Activated CD8-positive, alpha-beta T cell treated with anti-CD3 and anti-CD28 coated beads for 36 hours (primary cell): ENCODE data around the gene DPAGT1. TPM values are rescaled to one million over a fixed set of nuclear protein-coding genes. Genes with fewer than 3 reads are reported as not detected.
A peak's percentile ranks its signal among the peaks of the same experiment; 100 is the strongest.
"Not testable (repeated sequence)": the region's sequence is repeated elsewhere in the genome, so short reads cannot be mapped to it uniquely, and the experiment has no call there.

ENCODE experiments used
- ATAC-seq: fragments of 200-7000 bp; cut with Tn5 transposase; one replicate; pipeline ENCODE4 v1.10.0; 2021; ENCODE audit warnings: mild to moderate bottlenecking, moderate library complexity
- CTCF ChIA-PET: fragments of 350-600 bp; sonication (Branson Sonifier 250); formaldehyde crosslinking; loops from one replicate; lab custom pipeline; 2021; ENCODE audit warnings: antibody characterized with exemption; lab: Charles Lee
- POLR2A ChIA-PET: fragments of 350-600 bp; sonication (Branson Sonifier 250); formaldehyde crosslinking; loops from one replicate; lab custom pipeline; 2021; ENCODE audit warnings: antibody characterized with exemption; lab: Charles Lee
- DNase-seq: peaks from one replicate; pipeline ENCODE4 v3.0.0-alpha.2; 2020
- H3K27ac Mint-ChIP-seq: one replicate; pipeline ENCODE4 v1.8.0; 2021; ENCODE audit warnings: mild to moderate bottlenecking, mixed read lengths
- H3K27me3 Mint-ChIP-seq: one replicate; pipeline ENCODE4 v1.8.0; 2021; ENCODE audit warnings: mixed read lengths
- H3K36me3 Mint-ChIP-seq: one replicate; pipeline ENCODE4 v1.8.0; 2021; ENCODE audit warnings: low read depth, mixed read lengths
- H3K4me1 Mint-ChIP-seq: one replicate; pipeline ENCODE4 v1.8.0; 2021; ENCODE audit warnings: low read depth, mixed read lengths
- H3K4me3 Mint-ChIP-seq: one replicate; pipeline ENCODE4 v1.8.0; 2021; ENCODE audit warnings: mild to moderate bottlenecking, moderate library complexity, mixed read lengths
- H3K9me3 Mint-ChIP-seq: one replicate; pipeline ENCODE4 v1.8.0; 2021; ENCODE audit warnings: mixed read lengths
- CTCF ChIP-seq: fragments of 200-600 bp; IDR thresholded peaks from one replicate; pipeline ENCODE4 v1.8.0; 2022; ENCODE audit warnings: antibody characterized with exemption, mild to moderate bottlenecking
- intact Hi-C: fragments of 100-400 bp; cut with micrococcal nuclease; formaldehyde crosslinking; loops from one replicate; pipeline ENCODE4 v1.10.0; 2022
- total RNA-seq, 2 experiments: library from RNA; stranded (reverse); gene quantifications; one replicate each; pipeline ENCODE4 v1.2.3, GENCODE V29; 2021

The DPAGT1 gene
- total RNA-seq, 2 experiments from 2014 or later: 51.1 to 52.2 TPM

DNA sequence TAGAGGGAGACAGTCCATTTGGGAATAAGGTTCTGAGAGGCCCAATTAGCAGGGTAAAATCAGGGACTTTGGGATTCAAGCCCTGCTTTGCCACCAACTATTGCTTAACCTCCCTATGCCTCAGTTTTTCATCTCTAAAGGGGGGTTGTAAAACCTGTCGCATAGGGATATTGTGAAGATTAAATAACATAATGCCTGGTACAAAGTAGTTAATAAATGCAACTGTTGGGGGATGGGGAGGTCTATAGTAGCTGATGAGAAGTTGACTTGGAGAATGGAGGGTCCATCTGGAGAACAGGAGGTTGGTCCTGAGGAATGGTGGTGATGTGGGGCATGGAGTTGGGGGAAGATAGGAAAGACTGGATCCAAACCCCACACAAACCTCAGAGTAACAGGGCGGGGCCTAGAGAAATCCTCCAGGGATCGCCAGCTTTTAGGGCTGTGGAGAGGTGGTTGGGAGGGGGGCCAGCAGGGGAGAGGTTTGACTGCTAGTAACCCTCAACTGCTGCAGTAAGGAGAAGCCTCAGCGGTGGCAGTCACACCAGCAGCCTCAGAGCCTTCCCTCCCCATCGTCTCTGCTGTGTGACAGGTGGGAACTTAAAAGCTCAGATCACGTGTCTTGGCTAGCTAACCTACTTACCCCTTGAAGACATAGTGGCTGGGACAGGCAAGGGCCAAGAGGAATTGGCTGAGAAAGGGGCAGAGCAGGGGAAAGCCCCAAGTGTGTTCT, 46.1 kb upstream of the DPAGT1 start:
- TF ChIP-seq CTCF: no peak
- ChIA-PET CTCF (interaction anchor here (1.1 to 1.5 kb wide), 3 partner anchors 22 to 176 kb away, joined by 3 to 7 read pairs (median 3); partner anchors contain the start of genes NLRX1 and VPS11), POLR2A (interaction anchor here (0.6 to 0.7 kb wide), 2 partner anchors 30 to 63 kb away, joined by 3 read pairs; partner anchors contain the start of gene HMBS)
- no peaks in the 10 kb centered on the region for H3K36me3 Mint-ChIP-seq
- peak; percentile 16 for DNase-seq
- intact Hi-C loops: no loop called here
- peaks cover 12% of the 10 kb centered on the region for H3K4me1 Mint-ChIP-seq
- no peak overlapping the region for H3K27ac Mint-ChIP-seq
- no peaks in the 10 kb centered on the region for H3K9me3 Mint-ChIP-seq
- H3K27me3 Mint-ChIP-seq: peaks cover 27% of the 10 kb centered on the region
- peak; percentile 25 for ATAC-seq
- H3K4me3 Mint-ChIP-seq: peak overlapping the region; percentile 14

DNA sequence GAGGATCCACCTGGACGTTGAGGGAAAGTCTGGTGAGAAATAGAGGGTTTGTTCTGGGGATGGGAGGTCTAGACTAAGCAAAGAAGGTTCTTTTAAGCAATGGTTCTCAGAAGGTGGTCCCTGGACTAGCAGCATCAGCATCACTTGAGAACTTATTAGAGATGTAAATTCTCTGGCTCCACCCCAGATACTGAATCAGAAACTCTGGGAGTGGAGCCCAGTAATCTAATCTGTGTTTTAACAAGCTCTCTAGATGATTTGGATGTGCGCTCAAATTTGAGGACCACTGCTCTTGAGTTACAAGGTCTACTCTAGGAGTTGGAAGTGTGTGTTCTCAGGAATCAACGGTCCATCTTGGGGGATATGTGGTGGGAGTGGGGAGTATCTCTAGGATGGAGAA, 43.9 kb upstream of the DPAGT1 start:
- H3K36me3 Mint-ChIP-seq: no peaks in the 10 kb centered on the region
- H3K4me1 Mint-ChIP-seq: peaks cover 12% of the 10 kb centered on the region
- ChIA-PET POLR2A (interaction anchor here (0.6 kb wide), 1 partner anchor 87 kb away, joined by 3 read pairs; no protein-coding TSS in a partner anchor), CTCF (interaction anchor here (0.8 to 1.4 kb wide), 4 partner anchors 21 to 176 kb away, joined by 3 to 5 read pairs (median 3); no protein-coding TSS in a partner anchor)
- intact Hi-C loops: no loop called here
- ATAC-seq: no peak
- no peaks in the 10 kb centered on the region for H3K9me3 Mint-ChIP-seq
- no peak for DNase-seq
- H3K27me3 Mint-ChIP-seq: peaks cover 27% of the 10 kb centered on the region
- H3K4me3 Mint-ChIP-seq: no peak overlapping the region
- H3K27ac Mint-ChIP-seq: no peak overlapping the region
- TF ChIP-seq CTCF: no peak

GRCh38 chr11:119144825-119145486, 43.3 kb upstream of the DPAGT1 start:
- TF ChIP-seq CTCF: peak; percentile 45
- ChIA-PET CTCF (interaction anchor here (0.8 to 1.4 kb wide), 3 partner anchors 52 to 176 kb away, joined by 3 to 5 read pairs (median 3); no protein-coding TSS in a partner anchor), POLR2A (interaction anchor here (0.7 kb wide), 1 partner anchor 51 kb away, joined by 3 read pairs; no protein-coding TSS in a partner anchor)
- H3K4me1 Mint-ChIP-seq: peaks cover 12% of the 10 kb centered on the region
- no peaks in the 10 kb centered on the region for H3K36me3 Mint-ChIP-seq
- intact Hi-C loops: no loop called here
- H3K27me3 Mint-ChIP-seq: peaks cover 25% of the 10 kb centered on the region
- peak; percentile 71 for ATAC-seq
- DNase-seq: peak; percentile 60
- no peak overlapping the region for H3K27ac Mint-ChIP-seq
- no peak overlapping the region for H3K4me3 Mint-ChIP-seq
- H3K9me3 Mint-ChIP-seq: no peaks in the 10 kb centered on the region

DNA sequence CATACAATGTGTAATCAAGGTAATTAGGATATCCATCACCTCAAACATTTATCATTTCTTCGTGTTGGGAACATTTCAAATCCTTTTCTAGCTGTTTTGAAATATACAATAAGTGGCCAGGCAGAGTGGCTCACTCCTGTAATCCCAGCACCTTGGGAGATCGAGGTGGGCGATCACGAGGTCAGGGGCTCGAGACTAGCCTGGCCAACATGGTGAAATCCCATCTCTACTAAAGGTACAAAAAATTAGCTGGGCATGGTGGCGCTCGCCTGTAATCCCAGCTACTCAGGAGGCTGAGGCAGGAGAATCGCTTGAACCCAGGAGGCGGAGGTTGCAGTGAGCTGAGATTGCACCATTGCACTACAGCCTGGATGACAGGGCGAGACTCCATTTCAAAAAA, 37.6 kb upstream of the DPAGT1 start:
- H3K27ac Mint-ChIP-seq, ATAC-seq, H3K4me1 Mint-ChIP-seq, intact Hi-C loops, H3K36me3 Mint-ChIP-seq, DNase-seq, H3K27me3 Mint-ChIP-seq, H3K4me3 Mint-ChIP-seq, H3K9me3 Mint-ChIP-seq: not testable (repeated sequence)
- ChIA-PET POLR2A (interaction anchor here (0.7 kb wide), 1 partner anchor 199 kb away, joined by 3 read pairs; no protein-coding TSS in a partner anchor), CTCF (interaction anchor here (0.8 to 1.7 kb wide), 6 partner anchors 12 to 185 kb away, joined by 3 to 4 read pairs (median 4); no protein-coding TSS in a partner anchor)

- Mint-ChIP-seq H3K27ac (no peak overlapping the region), H3K9me3 (no peaks in the 10 kb centered on the region), H3K4me3 (no peak overlapping the region), H3K27me3 (peaks cover 2% of the 10 kb centered on the region), H3K36me3 (peaks cover 28% of the 10 kb centered on the region), H3K4me1 (no peaks in the 10 kb centered on the region)
- ChIA-PET POLR2A (no interaction called here), CTCF (interaction anchor here (1.0 to 2.4 kb wide), 10 partner anchors 8 to 71 kb away, joined by 3 to 8 read pairs (median 4); partner anchors contain the start of gene HINFP)
- DNase-seq: no peak
- intact Hi-C loops: no loop called here
- peak; percentile 47 for ATAC-seq
- peak; percentile 25 for TF ChIP-seq CTCF
These were observed 32.8 kb upstream of the DPAGT1 start for GRCh38 chr11:119134389-119134978.
